Non-pigmented ciliary epithelial cell (primary cell): Measurements from ENCODE around the gene SYF2.
"Not testable (repeated sequence)": the region's sequence is repeated elsewhere in the genome, so short reads cannot be mapped to it uniquely, and the experiment has no call there.

Experiments
- DNase-seq: peaks from one replicate; pipeline ENCODE4 v3.0.0-alpha.2; 2010; ENCODE audit warnings: low read depth

The SYF2 gene

DNA sequence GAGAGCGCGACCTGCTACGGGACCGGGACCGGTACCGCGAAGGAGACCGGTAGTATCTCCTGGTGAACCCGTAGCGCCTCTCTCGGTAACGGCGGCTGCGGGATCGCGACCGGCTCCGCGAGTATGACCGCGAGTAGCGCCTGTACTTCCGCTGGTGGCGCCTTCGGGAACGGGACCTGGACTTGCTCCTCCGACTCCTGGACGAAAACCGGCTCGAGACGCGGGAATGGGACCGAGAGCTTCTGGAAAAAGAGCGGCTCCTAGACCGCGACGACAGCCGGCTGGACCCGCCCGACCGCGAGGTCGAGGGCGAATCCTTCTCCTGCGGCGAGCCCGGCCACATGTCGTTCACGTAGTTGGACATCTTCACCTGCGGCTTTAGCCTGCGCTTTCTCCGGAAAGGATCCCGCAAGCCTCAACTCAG, 14.3 kb upstream of the SYF2 start:
- no peak for DNase-seq

DNA sequence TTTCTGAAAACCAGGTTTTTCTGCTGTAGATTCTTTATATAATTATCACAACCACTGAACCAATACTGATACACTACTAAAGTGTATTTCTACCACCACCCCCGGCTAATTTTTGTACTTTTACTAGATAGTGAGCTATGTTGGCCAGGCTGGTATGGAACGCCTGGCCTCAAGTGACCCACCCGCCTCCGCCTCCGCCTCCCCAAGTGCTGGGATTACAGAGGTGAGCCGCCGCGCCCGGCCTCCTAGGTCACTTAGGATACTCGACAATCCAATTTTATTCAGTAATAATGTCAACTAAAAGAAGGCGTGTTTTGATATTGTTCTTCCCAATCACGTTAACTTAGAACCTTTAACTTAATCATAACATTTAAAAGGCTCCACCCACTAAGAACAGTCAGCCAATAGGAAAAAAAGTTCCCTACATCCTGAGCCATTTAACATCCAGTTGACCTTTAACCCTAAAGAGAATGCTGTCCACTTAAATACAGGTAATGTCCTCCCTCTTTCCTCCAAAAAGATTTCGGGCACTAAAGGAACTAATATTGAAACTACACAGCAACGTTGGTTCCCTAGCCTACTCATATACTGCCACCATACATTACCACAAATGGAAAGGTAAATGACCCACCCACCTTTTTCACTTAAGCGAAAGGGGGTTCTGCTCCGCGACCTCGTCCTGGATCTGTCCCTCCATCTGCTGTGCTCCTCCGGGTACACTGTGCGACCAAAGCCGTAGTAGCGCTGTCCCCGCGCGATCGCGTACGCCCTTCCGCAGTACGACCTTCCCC, 13.7 kb upstream of the SYF2 start:
- DNase-seq, result no peak

DNA sequence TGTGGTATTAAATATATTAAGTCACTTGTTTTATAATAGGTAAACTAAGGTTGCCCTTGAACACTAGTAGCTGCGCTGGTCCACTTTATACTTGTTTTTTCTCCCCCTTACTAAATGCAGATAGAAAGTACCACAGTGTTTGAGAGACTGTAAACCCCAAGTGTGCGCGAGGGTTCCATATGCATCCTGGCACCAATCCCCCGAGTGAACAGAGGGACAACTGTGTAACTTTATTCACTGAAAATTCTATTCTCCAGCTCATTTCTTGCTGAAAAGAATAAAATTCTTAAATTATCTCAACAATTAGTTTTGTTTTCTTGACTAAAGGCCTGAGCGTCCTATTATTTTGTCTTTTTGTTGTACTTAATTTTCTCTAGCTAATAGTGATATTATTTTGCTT, 13.1 kb upstream of the SYF2 start:
- no peak for DNase-seq

DNA sequence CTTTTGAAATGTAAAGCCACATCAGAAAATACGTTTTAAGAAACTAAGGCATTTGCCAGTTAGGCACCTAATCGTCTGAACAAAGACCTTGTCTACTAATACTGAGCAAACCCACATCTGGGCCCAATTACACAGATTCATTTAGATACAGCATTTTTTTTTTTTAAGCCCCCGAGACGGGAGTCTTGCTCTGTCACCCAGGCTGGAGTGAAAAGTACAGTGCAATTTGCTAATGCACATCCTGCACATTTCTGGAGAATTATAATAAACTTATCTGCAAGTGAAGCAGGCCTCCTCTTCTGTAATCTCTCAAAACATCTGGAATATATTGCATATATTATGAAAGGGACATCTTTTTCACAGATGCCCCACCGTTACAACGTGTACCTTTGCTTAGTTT, 11.6 kb upstream of the SYF2 start:
- no peak for DNase-seq

DNA sequence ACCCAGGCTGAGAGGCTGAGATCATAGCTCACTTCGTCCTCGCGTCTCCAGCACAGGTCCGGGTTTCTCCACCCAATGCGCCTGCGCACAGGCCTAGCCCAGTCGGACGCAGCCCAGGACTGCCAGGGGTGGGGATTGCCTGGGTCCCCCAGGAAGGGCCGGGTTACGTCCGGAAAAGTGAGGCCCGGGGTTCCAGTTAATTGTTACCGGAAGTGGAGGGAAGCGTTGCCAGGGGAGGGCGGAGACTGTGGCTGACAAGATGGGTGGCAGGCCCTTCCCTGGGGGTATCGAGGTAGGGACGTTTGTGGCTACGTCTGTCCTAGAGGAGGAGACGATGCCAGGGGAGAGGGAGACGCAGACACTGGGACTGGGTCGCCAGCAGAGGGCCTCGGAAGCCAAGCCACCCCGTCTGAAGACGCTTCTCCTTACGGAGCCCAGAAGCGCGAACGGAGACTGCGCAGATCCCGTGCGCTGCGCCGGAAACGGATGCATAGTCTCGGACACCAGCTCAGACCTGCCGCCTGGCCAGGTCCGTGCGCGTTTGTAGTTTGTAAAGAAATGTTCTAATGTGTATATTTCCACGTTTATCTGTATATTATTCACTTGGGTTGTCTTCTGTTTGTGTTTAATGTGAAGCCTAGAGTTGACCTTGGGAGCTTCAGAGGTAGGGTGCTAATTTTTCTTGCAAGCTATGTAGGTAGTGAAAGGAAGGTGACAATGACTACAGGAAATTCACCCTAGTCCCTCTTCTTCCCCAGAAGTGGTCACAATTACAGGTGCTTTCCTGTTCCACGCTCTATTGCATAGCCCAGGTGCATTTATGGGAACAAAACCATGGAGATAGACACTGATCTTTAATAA, 7.6 kb upstream of the SYF2 start:
- DNase-seq, result peak; percentile 64

DNA sequence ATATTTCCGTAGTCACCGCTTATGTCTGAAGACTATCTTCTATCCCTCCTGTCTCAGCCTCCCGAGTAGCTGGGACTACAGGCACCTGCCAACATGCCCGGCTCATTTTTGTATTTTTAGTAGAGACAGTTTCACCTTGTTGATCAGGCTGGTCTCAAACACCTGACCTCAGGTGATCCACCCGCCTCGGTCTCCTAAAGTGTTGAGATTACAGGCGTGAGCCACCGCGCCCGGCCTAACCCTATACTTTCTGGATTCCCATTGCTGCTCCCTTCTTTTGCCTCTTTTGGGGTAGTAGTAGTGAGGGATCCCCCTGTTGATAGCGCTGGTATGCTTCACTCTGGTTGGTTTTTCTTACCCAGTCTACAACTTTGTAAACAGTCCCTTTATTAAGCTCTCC, 5.7 kb upstream of the SYF2 start:
- DNase-seq, result no peak

DNA sequence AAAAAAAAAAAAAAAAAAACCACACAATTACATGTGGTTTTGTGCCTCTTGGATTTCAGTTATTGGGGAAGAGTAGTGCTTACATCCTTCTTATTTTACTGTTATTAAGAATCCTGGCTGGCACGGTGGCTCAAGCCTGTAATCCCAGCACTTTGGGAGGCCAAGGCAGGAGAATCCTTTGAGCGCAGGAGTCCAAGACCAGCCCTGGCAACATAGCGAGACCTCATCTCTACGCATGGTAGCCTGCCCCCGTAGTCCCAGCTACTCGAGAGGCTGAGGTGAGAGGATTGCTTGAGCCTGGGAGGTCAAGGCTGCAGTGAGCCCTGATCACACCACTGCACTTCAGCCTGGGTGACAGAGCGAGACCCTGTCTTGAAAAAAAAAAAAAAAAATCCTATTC, 4.0 kb upstream of the SYF2 start:
- DNase-seq, result not testable (repeated sequence)

DNA sequence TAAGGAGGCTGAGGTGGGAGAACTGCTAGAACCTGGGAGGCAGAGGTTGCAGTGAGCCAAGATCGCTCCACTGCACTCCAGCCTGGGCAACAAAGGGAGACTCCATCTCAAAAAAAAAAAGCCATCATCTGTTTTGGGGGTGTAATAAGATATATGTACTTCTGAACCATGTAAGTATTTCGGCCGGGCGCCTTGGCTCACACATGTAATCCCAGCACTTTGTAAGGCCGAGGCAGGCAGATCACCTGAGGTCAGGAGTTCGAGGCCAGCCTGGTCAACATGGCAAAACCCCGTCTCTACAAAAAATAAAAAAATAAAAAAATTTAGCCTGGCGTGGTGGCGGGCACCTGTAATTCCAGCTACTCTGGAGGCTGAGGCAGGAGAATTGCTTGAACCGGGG, 3.1 kb upstream of the SYF2 start:
- DNase-seq, result not testable (repeated sequence)

DNA sequence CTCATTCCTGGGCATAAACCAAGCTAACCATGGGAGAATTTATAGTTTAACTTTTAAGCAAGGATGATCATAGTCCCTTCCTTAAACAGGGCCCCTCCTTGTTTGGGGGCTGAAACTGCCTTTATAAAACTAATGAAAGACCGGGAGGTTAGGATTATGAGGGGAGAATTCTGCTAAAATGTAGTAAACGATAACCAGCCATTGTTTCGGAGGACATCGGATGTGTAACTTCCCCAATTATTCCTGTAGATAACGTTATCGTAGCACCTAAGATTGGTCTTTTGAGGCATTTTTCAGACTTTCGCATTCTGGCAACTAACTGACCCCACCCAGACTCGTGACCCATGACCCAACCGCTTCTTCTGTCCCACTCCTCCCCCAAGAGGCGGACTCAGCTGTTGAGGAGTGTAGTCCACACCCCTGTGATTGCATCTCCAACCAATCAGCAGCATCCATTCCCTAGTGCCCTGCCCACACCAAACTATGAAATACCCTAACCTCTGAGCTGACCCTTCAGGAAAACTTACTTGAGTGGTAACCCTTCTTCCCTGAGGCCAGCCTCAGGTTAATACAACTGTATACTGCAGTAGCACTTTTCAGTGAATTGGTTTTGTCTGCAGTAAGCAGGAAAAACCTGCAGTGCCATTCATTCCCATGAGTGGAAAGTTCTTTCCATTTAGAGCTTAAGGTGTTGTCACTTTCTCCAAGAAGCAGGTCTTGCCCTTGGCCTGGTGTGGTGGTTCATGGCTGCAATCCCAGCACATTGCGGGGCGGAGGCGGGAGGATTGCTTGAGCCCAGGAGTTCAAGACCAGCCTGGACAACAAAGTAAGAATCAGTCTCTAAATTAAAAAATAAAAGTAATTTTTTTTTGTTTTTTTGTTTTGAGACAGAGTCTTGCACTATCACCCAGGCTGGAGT, 823 bp upstream of the SYF2 start:
- DNase-seq, result peak; percentile 56

DNA sequence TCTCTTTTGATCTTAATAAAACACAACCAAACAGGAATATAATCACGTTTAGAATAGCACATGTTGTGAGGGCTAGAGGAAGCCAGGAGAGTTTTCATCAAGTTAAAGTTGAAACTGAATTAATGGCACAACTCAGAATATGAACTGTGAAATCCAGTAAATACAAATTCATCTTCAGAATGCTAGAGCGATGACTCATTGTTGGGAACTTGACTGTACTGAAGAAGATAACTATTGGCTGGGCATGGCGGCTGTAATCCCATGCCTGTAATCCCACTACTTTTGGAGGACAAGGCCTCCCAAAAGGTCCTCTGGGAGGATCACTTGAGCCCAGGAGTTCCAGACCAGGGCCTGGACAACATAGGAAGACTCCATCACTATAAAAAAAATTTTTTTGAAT, 8.8 kb downstream of the SYF2 start:
- DNase-seq, result no peak

DNA sequence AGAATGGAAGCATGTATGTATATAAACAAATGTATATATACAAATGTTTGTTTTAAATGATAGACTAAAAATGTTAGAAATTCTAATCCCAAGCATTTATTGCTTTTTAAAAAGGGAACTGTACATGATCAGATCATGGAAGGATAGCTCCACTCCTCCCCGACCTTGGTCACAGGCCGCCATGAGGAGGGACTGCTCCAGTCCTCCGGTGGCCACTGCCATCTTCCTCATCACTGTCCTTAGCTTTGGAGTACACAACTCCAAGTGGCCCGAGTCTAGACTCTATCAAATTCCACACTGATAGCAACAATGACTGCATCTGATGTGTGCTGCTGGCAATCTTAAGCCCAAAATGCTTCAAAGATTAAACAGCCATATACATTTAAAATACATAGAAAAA, 9.7 kb downstream of the SYF2 start:
- DNase-seq, result no peak

DNA sequence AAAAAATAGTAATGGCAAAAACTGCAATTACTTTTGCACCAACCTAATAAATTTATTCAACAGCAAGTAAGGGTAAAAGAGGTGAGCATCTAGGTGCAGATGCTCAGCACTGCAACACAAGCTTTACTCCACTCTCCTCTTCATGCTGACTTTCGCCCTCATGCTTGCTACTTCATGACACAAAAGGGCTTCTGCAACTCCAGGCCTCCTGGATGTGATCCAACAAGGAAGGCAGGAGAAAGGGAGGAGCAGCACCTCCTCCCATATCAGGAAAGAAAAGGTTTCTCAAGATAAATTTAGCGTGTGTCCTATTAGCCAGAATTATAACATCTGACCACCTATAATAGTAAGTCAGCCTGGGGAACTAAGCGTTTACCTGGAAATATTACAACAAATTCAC, 11.6 kb downstream of the SYF2 start:
- no peak for DNase-seq

DNA sequence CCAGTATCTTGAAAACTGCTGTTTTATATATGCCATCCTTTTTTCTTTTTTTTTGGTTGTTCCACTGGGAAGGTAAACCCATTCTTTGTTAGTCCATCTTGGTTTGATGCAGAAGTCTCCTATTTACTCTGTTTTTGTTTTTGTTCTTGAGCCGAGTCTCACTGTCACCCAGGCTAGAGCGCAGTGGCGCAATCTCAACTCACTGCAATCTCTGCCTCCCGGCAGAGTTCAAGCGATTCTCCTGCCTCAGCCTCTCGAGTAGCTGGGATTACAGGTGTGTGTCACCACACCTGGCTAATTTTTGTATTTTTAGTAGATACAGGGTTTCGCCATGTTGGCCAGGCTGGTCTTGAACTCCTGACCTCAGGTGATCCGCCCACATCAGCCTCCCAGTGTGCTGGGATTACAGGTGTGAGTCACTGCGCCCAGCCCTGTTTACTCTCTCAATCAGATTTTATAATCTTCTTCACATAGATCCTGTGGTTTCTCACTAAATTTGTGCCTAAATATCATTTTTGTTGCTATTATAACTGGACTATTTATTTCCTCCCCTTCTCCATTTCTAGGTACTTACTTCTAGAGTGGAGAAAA, 12.5 kb downstream of the SYF2 start:
- no peak for DNase-seq

DNA sequence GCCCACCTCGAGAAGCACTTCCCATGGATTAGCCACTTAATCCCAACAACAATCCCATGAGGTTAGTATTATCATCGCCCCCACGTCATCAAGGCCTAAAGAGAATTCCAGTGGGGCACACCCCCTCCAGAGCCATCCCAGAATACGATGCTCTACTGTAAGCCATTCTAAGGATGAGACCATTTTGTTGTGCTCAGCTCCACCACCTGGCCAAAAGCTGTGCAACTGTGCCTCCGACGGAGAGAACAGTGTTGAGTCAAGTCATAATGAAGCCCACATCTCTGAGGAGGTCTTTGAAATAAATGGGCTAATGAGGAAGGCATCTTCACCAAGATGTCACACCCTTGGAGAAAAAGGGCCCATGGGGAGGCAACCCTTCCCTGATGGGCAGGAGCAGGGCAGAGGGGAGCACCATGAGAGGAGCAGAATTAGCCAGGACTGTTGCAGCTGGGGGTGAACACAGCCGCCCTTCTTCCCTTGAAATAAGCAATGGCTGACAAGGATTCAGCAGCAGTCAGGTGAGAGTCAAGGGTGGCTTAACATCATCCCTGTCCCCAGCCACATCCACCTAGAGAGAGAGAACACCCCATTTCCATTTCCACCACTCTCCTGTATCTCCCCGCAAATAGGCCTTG, 14.6 kb downstream of the SYF2 start:
- DNase-seq, result no peak

DNA sequence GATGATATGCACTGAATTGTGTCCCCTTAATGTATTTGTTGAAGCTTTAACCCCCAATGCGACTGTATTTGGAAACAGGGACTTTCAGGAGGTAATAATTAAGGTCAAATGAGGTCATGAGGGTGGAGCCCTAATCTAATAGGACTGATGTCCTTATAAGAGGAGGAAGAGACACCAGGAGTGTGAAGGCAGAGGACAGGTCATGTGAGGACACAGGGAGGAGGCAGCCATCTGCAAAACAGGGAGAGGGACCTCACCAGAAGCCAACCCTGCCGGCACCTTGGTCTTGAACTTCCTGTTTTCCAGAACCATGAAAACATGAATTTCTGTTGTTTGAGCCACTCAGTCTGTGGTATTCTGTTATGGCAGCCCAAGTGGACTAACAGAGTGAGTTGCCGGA, 15.3 kb downstream of the SYF2 start:
- no peak for DNase-seq

DNA sequence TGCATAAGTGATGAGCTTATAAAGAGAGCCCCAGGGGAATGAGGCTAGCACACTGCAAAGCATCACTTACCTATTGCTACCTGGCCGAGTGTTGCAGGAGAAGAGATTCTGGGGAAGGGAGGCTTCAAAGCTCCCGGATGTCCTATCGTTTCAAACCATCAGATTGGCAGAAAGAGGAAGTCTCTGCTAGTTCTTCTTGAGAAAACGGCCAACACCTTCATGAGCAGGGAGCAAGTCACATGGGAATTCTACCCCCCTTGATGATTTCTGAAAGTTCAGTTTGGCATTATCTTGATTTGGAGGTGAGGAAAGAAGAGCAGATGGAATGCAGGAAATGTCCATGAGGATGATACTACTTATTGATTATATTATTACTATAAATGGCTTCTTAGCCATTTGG, 16.2 kb downstream of the SYF2 start:
- DNase-seq, result no peak

DNA sequence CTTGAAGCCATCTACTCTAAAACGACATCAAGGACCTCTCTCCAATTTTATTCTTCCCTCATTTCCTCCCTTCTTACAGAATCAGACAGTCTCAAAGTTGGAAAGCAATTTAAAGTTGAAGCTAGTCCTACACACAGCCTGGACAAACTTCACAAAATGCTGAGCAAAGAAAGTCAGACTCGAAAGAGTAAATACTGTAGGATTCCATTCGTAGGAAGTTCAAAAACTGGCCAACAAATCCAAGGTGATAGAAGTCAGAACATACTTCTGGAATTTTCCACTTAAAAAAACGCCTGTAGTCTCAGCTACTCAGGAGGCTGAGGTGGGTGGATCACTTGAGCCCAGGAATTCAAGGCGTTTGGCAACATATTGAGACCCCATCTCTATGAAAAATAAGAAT, 19.6 kb downstream of the SYF2 start:
- DNase-seq, result no peak

DNA sequence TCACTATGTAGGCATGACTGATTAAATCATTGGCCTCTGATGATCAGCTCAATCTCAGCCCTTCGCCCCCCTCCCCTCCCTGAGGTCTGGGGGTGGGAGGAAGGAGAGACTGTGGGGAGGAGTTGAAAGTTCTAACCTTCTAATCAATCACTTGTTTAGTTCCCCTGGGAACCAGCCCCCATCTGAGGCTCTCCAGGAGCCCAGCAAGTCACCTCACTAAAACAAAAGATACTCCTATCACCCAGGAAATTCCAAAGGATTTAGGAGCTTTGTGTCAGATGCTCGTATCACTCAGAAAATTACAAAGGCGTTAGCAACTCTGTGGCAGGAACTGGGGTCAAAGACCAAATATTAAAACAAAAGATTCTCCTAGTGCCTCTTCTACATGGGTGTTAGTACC, 21.6 kb downstream of the SYF2 start:
- no peak for DNase-seq

DNA sequence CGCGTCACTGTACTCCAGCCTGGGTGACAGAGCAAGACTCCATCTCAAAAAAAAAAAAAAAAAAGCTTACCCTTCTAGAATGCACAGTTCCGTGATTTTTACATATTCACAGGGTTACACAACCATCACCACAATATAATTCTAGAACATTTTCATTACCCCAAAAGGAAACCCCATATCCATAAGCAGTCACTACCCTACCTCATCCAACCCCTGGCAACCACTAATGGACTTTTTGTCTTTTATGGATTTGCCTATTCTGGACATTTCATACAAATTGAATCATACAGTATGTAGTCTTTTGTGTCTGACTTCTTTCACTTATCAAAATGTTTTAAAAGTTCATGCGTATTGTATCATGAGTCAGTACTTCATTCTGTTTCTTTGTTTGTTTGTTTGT, 22.8 kb downstream of the SYF2 start:
- DNase-seq, result no peak

DNA sequence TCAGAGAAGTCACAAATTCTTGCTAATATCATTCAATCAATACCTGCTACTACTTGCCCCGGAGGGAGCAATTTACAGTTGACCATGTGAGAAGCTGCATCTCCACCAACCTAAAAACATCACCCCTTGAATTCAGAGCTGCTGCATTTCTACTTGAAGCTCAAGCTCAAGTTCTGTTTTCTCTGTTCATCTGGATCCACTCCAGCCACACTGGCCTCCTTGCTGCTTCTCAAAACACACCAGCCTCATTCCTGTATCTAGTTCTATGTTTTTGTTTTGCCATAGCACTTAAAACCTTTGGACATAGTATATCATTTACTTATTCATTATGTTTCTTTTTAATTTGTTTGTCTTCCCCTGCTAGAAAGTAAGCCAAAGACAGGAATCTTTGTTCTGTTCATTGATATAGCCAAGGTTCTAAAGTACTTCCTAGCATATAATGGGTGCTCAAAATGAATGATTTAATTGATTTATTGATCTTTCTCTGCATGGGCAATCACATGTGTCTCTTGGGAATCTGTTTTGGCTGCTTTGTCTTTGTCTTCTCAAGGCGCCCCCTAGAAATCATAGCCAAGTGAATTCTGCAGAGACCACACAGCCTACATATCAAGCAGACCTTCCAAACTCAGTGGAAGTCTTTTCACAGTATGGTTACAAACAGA, 23.6 kb downstream of the SYF2 start:
- DNase-seq, result no peak

DNA sequence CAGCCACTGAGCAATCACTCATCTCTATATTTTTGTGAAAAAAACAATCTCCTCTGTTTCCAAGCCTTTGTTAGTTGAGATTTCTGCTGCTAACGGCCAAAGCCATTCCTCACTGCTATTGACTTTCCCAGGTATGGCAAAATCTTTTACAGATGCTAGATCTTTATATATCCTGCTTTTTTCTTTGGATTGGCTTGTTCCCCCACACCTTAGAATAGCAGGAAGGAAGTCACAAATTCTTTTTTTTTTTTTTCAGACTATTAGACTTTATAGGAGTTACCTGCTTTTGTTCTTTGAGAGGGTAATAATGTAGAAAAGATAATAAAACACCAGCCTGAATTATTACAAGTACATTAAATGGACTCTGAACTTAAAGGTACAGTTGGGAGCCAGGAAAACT, 24.2 kb downstream of the SYF2 start:
- no peak for DNase-seq
